GM12873 (cell line): ENCODE measurements around the gene FBXL20.

Experiments
- TF ChIP-seq, protein P1 (sequence below): IDR thresholded peaks from 2 replicates; pipeline ENCODE4 v1.5.1; 2012; ENCODE audit warnings: low read depth, mild to moderate bottlenecking, moderate library complexity, low read length, control low read depth; ENCODE audit not compliant: insufficient read depth; ENCODE audit errors: missing control alignments

FBXL20 gene

DNA sequence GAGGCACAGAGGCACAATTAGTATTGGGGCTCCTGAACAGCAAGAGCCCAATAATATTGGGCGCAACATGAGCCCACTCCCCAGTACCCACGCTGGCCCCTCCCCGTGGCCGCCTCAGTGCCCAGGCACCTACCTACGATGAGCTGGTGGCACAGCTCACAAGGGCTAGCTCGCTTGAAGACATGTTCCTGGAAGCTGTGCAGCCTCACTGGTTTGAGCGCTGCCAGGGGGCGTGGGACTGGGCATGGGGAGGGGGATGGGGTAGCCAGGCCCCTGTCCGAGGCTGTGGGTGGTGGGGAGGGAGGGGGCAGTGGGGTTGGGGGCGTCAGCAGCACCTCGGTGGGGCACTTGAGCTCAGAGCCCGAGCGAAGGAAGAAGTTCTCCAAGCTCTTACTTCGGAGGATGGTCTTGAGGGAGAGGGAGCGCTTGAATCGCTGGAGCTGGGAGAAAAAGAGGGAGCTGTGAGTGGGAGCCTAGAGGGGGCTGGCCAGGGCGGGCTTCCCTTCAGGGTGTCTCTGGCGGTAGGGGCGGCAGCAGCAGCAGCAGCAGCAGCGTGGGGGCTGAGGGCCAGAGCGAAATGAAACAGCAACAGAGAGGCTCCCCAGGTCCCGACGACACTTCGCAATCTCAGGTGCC, 183.6 kb downstream of the FBXL20 start:
- TF ChIP-seq, protein P1, sequence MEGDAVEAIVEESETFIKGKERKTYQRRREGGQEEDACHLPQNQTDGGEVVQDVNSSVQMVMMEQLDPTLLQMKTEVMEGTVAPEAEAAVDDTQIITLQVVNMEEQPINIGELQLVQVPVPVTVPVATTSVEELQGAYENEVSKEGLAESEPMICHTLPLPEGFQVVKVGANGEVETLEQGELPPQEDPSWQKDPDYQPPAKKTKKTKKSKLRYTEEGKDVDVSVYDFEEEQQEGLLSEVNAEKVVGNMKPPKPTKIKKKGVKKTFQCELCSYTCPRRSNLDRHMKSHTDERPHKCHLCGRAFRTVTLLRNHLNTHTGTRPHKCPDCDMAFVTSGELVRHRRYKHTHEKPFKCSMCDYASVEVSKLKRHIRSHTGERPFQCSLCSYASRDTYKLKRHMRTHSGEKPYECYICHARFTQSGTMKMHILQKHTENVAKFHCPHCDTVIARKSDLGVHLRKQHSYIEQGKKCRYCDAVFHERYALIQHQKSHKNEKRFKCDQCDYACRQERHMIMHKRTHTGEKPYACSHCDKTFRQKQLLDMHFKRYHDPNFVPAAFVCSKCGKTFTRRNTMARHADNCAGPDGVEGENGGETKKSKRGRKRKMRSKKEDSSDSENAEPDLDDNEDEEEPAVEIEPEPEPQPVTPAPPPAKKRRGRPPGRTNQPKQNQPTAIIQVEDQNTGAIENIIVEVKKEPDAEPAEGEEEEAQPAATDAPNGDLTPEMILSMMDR: no peak

DNA sequence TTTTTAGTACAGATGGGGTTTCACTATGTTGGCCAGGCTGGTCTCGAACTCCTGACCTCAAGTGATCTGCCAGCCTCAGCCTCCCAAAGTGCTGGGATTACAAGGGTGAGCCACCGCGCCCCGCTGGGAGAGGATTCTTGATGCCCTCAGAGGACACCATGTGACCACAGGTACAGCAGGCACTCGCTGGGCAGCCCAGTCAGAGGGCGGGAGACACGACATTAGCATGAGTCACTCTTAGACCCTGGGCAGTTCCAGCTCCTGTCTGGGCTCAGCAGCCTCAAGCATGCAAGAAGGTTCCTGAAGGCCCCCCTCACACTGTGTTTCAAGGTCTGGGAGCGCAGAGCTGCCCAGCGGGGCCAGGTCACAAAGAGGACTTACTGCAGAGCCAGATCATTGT, 187.6 kb downstream of the FBXL20 start:
- TF ChIP-seq, protein P1: no peak

DNA sequence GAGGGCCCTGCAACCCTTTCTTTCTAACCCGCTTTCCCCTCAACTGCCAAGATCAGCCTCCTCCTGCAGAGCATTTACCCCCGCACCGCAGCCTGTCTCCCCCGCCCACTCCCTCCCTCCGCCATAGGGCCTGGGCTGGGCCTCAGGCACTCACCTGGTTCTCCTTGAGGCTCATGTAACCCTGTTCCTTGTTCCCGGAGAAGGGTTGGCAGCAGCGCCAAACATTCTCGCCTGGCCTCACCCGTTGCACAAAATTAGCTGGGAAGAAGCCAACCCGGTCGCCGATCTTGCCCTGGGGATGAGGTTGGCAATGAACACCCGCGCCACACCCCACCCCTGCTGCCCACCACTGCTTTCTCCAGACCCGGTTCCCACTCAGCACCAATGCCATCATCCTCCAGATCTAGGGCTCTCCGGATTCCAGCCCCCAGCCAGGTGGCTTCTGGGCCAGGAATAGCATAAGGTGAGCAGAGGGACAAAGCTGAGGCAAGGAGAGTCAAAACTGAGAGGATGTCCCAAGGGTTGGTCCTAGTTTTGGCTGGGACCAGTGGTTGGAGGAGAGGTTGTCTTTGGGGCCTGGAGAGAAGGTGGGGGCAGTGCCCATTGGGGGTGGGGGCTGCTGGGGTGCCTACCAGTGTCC, 188.5 kb downstream of the FBXL20 start:
- TF ChIP-seq, protein P1: no peak

DNA sequence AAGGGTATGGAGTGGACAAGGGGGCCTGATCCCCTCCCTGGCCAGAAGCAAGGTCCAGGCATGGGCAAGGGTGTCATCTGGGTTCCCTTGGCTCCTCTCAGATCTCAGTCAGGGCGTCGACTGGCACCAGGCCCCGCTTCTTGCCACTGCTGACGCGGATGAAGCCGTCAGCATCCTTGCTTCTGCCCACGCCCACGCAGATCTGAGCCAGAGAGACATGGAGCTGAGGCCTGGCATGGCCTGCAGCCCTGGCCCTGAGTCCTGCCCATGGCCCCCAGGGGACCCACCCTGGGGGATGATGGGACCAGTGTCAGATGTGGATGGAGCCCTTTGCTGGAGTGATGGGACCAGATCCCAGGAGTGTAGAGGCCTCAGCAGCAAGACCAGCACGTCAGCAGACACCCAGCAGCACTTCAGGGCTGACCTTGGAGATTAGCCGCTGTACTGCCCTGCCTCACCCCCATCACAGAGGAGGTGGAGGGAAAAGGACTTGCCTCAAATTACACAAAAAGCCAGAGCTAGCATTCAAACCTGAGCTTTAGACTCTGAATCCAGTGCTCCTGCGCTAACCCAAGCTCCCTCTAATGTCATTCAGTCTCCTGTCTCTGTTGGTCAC, 189.1 kb downstream of the FBXL20 start:
- TF ChIP-seq, protein P1: no peak

DNA sequence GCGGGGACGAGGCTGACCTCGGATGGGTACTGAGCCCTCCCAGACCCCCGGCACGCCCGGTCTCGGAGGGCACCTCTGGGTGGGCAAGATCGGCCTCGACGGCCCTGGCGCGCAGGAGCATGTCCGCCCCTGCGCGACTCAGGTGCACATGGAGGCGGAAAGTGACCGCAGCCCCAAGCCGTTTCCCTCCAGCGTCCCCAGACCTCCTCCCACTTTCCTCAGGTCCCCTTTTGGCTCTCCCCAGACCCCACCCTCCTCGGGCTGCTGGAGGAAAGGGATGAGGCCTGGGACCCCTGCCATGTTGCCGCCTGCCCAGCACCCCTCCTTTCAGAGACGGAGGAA, 191.4 kb downstream of the FBXL20 start:
- TF ChIP-seq, protein P1: no peak

DNA sequence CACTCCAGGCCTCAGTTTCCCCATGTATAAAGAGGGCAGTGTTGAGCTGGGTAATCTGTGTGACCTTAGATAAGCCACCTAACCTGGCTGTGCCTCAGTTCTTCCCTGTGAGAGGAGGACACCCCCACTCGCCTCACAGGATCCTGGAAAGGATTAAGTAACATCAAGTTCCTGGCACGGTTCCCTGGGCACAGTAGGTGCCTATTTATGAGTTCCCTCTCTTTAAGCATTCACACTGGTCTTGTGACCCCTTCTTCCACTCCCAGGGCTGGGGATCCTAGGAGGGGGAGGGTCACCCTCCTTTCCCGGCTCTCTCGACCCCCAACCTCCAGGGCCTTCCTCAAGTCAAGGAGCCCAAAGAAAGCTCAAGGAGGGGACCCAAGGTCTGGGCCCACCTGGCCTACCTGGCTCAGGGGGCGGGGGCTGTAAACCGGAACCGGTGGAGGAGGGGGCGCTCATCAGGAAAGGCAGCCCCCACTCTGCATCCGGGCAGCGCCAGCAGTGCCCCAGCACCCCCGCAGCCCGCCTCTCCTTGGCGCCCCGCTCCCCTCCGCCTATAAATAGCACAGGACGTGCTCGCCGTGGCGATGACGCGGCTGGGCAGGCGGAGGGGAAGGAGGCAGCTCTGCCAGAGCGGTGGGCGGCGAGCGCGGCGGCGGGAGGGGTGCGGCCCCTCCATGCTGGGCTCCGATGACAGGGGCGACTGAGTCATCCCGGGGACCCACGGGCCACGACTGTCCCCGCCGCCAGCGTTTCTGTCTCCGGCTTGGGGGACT, 191.9 kb downstream of the FBXL20 start:
- TF ChIP-seq, protein P1: no peak

DNA sequence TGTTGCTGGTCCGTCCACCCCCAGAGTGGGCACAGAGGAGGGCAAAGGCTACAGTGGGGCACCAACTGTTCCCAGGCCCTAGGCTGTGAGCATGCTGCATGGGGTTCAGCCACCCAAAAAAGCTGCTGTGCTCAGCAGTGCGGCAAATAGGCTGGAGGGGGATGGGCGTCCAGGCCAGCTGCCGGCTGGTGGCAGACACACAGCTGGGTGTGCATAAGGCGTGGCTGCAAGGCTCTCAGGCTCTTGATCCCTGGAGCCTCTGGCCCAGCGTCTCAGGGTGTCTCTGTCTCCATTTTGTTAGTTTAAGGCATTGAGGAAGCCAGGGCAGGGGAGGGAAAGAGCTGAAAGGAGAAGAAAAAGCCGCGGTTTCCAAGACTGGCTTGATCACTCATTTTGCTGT, 192.5 kb downstream of the FBXL20 start:
- TF ChIP-seq, protein P1: no peak
